HG03159 (cell line): ENCODE measurements around the gene SNRPD3.

ENCODE experiments used
- ATAC-seq: cut with Tn5 transposase; IDR thresholded peaks from one replicate; pipeline ENCODE4 v1.9.1; 2021; ENCODE audit warnings: mild to moderate bottlenecking, moderate library complexity; ENCODE audit not compliant: unreplicated experiment

Gene SNRPD3

DNA sequence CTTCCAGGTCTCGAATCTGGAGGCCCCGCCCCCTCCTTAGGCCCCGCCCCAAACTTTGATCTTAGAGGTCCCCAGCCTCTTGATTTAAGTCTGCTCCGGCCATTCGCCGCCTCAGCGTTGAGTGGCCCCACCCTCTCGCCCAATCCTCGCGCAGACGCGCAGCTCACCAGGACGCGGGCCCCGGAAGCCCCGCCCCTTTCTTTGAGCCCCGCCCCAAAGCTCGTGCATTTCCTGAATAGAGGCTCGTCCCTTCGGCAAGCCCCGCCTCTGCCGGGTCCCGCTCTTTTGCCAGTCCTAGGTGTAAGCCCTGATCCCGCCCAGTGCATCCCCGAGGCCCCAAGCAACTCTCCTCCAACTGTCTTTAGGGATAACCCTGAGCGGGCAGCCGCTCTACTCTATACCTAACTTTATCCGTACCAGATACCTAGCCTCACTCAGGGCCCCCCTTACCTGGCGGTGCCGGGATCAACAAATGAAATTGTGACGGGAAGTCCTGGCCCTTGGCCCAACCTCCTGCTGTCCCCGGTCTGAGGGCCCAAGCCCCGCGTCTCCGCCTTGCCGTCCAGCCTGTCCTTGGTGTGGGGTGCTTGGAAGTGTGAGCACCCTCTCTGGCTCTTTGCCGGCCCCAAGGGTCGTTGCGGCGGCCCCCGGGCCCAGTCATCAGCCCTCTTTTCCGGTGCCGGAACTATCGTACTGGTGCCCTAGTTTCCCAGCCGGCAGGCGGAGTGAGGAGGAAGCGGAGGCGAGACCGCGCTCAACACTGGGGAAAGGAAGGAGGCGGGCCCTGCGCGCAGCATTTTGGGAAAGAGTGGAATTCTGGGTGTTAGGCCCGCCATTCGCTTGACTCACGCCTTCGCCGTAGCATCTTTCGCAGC is at the start of gene SNRPD3:
TSS of gene SNRPD3 (plus strand) at position 835 of the 875 bp plus-strand sequence. CDS start 1,676 bp downstream, outside the sequence.
- ATAC-seq: peak; percentile 71

DNA sequence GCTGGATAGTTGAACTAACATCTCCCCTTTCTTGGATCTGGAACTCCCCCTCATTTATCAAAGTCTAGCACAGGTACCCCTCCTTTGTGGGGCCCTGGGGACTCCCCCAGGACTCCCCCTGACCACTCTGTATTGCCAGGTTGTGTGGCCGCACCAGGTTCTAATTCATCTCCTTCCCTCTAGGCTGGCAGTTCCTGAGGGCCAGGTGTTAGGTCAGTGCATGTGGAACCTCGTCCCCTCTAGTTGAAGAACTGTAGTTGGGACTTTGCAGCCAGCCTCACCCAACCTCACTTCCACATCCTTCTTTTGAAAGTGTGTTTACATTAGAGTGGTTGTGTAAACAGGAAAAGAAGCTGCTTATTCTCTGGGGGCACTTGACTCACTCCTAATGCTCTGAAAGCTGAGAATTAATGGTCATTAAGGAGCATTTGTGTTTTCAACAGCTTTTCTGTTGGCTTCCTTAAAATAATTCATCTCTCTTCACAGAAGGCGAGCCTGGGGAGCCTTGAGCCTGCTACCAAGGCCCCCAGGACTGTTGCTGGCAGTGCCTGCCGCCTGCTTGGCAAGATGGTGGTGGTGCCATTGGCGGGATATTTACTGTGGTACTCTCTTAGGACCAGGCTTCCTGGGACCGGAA is 48.9 kb upstream of the SNRPD3 start:
- no peak for ATAC-seq

DNA sequence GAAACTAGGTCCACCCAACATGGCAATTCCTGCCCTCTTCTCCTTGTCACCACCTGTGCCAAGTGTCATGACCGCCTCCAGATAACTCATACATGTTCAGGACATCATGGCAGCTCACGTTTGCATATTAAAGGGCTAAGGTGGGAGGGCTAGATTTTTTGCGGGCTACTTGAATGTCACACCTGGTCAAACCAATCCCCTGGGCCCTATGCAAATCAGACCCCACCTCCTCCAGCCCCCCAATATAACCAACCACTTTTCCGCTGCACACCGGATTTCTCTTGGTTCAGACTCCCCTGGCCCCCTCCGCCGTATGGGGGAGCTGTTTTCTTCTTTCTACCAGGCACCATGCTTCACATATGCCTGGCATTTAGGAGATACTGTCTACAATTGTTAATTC is 48.1 kb upstream of the SNRPD3 start:
- no peak for ATAC-seq

GRCh38 chr22:24510637-24511625 is 44.9 kb upstream of the SNRPD3 start:
- ATAC-seq: no peak

DNA sequence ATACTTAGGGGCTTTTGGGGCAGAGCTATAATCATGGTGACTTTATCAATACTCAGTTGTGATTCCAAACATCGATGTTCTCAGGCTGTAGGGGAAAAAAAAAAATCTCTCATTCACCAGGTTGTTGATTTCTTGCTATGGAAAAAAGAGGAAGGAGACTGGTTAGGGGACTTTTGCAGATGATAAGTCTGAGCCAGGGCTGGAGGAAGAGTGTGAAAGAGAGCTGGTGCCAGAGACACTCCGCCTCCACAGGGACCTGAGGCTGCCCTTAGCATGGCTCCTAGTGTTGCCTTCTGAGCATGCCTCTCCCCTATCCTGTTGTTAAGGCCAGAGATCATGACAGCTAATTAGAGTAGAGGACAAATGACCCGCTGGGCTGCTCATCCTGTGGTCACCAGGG is 43.8 kb upstream of the SNRPD3 start:
- ATAC-seq: no peak

DNA sequence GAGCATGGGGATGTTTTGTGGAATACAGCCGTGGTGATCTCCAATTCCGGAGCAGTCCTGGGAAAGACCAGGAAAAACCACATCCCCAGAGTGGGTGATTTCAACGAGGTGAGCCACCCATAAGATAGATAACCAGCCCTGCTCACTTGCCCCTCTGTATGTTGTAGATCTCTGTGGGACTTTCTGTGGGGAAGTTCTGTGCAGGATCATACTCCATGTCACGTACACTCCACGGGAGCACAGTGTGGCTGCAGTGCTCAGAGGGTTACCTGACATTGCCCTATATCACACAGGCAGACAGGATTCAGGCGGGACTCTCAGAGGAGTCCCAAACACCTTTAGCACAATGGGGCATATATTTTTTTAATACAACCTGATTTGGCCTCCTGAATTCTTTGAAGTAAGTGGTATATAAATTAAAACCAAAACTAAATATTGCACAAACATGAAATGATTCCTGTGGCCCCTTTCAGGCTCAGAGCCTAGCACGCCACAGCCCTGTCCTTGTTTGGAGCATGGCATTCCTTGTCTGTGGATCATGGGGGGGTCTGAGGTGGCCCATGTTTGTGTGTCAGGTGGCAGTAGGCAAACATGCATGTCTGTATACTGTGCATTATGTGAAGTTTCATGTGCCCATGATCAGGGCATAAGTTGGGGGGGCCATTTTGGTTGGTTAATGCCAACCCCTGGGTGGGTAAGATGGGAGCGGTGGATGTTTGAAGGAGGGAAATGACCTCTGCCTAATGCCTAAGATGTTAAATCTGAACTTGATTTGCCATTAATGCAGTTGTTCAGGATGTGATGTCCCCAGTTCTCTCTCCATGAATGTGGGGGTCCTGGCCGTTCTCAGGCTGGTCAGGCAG is 42.2 kb upstream of the SNRPD3 start:
- ATAC-seq: no peak

DNA sequence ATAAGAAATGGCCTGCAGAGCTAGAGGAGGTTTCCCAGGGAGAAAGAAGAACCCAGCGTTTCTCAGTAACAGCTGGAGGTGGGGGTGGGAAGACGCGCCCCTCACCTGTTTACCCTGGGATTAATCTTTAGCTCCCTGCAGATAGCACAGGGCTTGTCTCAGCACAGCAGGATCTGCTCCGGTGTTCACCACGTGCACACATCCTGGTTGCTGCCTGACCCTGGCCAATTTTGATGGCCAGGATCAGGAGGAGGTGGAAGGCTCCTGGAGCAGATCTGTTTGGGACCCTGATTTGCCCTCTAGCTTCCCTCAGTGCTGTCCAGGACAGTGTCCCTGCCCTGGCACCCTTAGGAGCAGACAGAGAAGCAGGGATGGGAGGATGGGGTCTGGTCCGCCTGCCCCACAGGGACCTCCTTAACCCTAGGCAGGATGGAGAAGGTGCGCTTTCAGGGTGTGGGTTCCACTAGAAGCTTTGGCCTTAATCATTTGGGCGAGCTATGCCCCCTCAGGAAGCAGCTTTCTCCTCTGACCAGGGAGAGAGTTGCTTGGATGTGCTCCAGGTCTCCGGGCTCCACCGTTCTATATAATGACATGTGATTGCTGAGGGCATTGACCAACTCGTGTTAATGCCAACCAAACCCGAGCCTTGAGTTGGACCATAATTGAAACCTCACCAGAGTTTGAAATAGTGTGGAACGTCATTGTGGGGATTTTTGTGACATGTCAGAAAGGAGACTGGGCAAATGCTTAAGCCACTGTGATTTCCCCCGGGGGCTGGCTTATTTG is 41.4 kb upstream of the SNRPD3 start:
- ATAC-seq: no peak

- ATAC-seq: no peak
Observed at GRCh38 chr22:24515027-24515338, 40.8 kb upstream of the SNRPD3 start.

DNA sequence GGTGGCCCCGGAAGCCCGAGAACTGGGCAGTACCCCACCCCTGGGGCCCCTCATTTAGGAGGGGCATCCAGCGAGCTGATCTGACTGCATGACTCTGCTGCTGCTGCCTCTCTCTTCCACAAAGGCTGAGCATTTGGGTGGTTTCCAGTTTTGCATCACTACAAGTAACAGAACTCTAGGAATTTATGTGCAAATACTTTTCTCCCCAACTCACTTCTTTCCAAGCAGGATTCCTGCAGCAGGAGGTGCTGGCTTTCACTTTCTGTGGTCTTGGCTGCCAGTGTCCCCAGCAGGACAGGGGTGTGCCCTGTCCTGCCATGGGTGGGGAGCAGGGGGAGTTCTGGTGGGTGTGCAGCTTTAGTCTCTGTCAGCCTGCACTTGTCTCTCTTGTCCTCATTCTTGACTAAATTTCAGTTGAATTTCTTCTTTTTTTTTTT is 39.5 kb upstream of the SNRPD3 start:
- no peak for ATAC-seq

- no peak for ATAC-seq
Observed at GRCh38 chr22:24517446-24517845, 38.4 kb upstream of the SNRPD3 start.

DNA sequence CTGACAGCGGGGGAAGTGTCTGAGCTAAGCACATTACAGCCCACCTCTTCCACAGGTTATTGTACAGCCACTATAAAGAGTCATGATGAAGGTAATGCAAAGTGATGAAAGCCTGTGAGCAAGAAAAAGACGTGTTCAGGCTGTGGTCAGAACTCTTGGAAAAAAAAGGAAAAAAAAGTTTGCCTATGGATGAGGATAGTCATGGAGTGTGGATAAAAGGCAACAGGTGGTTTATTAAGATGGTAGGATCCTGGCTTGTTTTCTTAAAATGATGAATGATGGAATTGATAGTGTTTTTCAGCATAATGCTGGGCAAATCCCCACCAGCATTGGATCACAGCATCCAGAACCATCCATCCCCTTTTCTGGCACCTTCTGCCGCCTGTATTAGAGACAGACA is 37.6 kb upstream of the SNRPD3 start:
- ATAC-seq: no peak

GRCh38 chr22:24518771-24519485 is 36.9 kb upstream of the SNRPD3 start:
- ATAC-seq: no peak

GRCh38 chr22:24519496-24519895 is 36.3 kb upstream of the SNRPD3 start:
- ATAC-seq: no peak

DNA sequence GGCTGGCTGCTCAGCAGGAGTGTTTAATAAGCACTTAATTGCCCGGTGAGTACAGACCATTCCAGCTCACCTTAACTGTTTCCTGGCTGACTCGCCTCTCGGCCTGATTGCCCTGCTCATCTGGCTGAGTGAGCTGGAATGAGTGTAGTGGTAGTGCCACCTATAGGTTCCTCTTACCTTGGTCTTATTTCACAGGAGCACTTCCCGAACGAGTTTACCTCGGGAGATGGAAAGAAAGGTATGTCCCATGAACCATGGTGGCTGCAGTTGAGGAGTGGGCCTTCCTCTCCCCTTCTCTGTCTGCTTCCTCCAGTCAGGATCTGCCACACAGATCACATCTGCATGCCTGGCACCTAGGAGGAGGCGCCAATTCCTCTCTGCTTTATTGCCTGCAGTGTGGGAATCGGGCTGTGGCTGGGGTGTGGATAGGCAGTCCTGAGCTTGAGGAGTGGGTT is 34.0 kb upstream of the SNRPD3 start:
- no peak for ATAC-seq

DNA sequence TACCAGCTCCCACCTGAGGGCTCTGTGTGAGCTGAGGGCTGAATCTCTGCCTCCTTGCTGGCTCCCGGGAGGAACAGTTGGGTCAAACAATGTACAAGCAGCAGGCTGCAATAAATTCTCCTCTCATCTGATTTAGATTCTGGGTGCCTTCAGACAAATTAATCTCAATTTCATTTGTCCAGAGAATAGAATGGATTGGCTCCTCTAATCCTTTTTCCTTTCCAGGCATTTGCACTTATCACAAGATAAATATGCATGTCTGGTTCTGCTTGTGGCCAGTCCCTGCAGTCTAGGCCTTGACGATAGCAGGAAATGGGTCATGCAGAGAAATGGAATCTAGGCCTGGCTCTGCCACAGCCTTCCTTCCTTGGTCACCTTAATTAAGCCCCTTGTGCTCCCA is 31.9 kb upstream of the SNRPD3 start:
- ATAC-seq: no peak

DNA sequence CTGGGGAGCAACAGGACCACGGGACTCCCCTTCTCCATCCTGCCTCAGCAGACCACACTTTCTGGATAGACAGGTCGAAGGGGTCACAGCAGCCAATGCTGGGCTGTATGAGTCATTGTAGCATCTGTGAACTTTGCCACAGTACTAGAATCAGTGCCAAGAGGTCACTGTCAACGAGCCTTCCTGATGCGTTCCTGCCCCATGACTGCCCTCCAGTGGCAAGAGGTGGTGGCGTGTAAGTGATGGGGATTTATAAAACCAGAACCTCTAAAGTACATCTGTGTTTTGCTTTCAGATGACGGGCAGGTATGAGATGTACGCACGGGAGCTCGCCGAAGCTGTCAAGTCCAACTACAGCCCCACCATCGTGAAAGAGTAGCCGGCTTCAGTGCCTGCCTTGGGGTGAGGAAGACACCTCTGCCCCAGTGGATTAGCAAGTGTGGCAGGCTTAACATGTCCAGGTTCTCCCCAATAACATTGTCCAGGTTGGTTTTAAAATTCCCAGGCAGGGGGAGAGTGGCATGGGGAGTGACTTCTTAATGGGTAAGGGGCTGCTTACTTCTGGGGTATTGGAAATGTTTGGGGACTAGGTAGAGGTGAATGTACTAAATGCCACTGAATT is 30.3 kb upstream of the SNRPD3 start:
- ATAC-seq: peak; percentile 83

- no peak for ATAC-seq
Observed at GRCh38 chr22:24526191-24526590, 29.6 kb upstream of the SNRPD3 start.

- ATAC-seq: no peak
Observed at GRCh38 chr22:24529898-24530297, 25.9 kb upstream of the SNRPD3 start.
